GM21619 (cell line): ENCODE results near the gene SLC25A39.
"Not testable (repeated sequence)": the region's sequence is repeated elsewhere in the genome, so short reads cannot be mapped to it uniquely, and the experiment has no call there.

Experiments
- ATAC-seq: cut with Tn5 transposase; IDR thresholded peaks from one replicate; pipeline ENCODE4 v1.9.1; 2021; ENCODE audit not compliant: unreplicated experiment

The SLC25A39 gene

DNA sequence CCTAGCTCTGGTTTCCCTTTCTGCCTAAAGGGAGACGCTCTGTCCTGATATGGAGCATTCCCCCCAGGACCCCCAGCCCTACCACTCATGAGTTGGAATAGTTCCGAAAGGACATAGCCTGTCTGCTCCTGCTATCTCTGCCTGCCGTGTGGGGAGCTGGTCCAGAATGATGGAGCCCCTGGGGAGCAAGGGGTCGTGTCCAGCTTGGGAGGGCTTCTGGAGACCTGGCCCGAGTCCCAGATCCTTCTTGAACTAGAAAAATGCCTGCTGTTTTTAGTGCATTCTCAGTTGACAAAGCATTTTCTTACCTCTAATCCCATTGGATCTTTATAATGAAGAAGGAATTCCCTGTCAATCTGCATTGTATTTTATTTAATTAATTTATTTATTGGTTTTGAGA is 11.3 kb upstream of the SLC25A39 start:
- no peak for ATAC-seq

DNA sequence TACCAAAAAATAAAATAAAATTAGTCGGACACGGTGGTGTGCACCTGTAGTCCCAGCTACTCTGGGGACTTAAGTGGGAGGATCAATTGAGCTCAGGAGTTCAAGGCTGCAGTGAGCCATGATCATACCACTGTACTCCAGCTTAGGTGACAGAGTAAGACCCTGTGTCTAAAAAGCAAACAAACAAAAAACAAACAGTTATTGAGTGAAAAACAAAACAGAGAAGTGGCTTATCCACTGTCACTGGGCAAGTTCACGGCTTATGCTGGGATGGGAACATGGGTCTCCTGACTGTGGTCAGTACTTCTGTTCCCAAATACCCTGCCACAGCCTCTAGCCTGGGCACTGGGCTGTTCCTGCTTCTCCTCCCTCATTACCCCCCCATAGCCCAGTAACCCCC is 10.9 kb upstream of the SLC25A39 start:
- no peak for ATAC-seq

GRCh38 chr17:44334727-44335126 is 10.1 kb upstream of the SLC25A39 start:
- no peak for ATAC-seq

DNA sequence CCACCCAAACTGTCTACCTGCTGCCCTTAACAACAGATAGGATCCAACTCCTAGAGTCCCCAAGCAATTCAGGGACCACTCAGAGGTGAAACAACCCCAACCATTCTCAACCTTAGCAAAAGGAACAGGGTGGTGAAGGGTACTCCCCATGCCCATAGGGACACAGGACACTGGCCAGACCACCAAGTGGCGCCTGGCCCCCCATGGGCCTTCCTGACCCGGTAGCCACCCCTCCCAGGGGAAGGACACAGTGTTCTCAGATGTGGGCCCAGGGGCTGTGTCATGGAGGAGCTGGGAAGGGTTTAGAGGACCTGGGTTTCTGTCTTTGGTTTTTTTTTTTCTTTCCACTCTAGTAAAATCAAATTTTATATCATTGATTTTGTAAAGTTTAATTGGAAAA is 9.7 kb upstream of the SLC25A39 start:
- no peak for ATAC-seq

DNA sequence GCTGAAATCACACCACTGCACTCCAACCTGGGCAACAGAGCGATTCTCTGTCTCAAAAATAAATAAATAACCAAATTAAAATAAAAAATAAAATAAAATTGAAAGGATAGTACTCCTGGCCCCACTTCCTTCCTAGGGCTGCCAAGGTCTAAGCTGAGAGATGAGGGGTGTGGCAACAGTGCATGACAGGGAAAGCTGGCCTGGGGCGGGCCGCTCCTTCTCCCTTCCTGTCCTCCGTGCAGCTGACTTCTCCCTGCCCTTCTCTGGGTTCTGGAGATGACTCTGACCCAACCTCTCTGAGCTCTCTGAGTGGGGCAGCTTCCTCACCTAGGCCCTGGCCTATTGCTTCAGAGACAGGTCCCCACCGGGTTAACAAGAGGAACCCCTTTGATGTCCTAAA is 8.7 kb upstream of the SLC25A39 start:
- ATAC-seq = no peak

DNA sequence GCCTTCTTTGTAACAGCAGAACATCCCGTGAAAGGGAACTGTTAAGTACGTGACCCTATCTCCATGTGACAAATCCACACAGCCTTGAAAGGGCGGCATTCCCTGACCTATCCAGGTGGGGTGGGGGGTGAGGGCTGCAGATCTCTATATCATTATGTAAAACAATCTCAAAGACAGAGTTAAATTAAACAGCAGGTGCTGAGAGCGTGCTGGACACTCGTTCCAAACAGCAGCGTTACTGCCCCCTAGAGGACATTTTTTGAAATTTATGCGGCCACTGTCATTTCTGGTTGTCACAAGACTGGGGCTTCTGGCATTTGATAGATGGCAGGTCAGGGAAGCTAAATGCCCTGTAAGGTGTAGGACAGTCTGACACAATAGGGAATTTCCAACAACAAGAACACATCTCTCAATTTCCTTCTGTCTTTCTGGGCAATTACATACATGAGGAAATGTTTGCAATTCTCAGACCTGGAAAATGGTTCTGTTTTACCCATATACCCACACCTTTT is 6.7 kb upstream of the SLC25A39 start:
- no peak for ATAC-seq

DNA sequence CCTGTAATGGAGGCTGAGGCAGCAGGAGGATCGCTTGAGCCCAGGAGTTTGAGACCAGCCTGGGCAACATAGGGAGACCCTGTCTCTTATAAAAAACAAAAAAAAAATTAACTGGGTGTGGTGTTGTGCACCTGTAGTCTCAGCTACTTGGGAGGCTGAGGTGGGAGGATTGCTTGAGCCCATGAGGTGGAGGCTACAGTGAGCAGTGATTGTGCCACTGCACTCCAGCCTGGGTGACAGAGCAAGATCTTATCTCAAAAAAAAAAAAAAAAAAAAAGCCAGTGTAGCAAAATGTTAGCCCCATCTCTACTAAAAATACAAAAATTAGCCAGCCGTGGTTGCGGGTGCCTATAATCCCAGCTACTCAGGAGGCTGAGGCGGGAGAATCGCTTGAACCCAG is 5.6 kb upstream of the SLC25A39 start:
- not testable (repeated sequence) for ATAC-seq

GRCh38 chr17:44329516-44329915 is 4.9 kb upstream of the SLC25A39 start:
- ATAC-seq = not testable (repeated sequence)

- ATAC-seq = no peak
These were observed 3.3 kb upstream of the SLC25A39 start for GRCh38 chr17:44327715-44328449.

- peak; percentile 45 for ATAC-seq
These were observed 2.3 kb upstream of the SLC25A39 start for GRCh38 chr17:44326861-44327444.

- ATAC-seq = peak; percentile 2
These were observed 492 bp downstream of the SLC25A39 start for GRCh38 chr17:44324092-44324570.

GRCh38 chr17:44323359-44324091 is 1.1 kb downstream of the SLC25A39 start:
- no peak for ATAC-seq

GRCh38 chr17:44322236-44322895 is 2.3 kb downstream of the SLC25A39 start:
- ATAC-seq = no peak

GRCh38 chr17:44321246-44322120 is 3.1 kb downstream of the SLC25A39 start:
- no peak for ATAC-seq

DNA sequence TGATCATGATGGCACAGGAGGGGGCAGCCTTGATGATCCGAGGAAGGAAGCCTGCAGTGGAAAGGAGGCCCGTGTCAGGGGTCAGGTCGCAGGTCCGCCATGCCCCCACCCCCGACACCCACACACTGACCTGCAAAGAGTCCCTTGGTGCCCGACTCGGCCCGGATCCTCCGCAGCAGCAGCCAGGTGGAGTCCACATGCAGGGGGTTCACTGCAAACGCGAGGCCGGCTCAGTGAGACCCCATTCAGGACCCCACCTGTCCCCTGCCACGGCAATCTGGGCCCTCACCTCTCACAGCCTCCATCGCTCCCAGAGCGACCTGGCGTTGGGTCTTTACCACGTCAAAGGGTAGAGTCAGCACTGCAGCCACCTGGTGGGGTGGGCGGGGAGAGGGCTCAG is 4.6 kb downstream of the SLC25A39 start:
- ATAC-seq = no peak

DNA sequence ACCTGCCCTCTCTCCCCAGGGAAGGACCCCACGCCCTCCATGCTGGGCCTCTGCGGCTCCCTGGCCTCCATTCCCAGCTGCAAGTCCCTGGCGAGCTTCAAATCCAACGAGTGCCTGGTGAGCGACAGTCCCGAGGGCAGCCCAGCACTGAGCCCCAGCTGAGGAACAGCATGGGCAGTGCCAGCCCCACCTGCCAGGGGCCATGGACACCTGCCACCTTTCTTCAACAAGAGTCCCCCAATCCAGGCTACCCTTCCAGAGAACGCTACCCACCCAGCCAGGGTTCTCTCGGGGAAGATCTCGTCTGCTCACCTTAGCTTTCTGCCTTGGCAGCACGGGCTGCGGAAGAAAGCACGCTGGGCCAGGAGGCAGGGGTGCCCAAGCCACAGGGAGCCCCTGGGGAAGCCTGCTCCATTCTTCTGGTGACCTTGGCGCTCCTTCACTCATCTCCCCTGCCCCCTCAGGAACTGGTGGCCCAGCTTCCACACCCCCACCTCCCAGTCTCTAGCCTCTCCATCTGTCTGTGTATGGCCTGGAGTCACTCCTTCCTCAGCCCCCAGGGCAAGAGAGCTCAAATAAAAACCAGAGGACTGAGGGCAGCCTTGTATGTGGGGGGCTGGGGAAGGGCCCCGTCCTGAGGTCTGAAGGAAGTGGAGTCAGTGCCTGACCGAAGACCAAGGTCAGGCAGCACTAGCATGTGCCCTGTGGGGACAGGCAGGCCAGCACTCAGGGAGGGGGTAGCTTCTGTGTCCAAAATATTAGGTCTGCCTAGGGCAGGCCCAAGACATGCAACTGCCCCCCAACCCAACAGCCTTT is 6.3 kb downstream of the SLC25A39 start:
- ATAC-seq = no peak

- ATAC-seq = no peak
These were observed 7.1 kb downstream of the SLC25A39 start for GRCh38 chr17:44317545-44317944.

- no peak for ATAC-seq
These were observed 8.6 kb downstream of the SLC25A39 start for GRCh38 chr17:44315760-44316731.
